Vagina (tissue), 2 donors: ENCODE data around the gene ZGPAT.

Source experiments
- POLR2AphosphoS5 ChIP-seq, 2 donors: sonication (generic); formaldehyde crosslinking; IDR thresholded peaks; one replicate each; pipeline ENCODE4 v1.9.0; 2017; ENCODE audit warnings: antibody characterized with exemption in 2 of 2, mild to moderate bottlenecking in 2 of 2, low read depth in 1 of 2; ENCODE audit not compliant: insufficient read depth in 1 of 2
- TF ChIP-seq, protein P1 (sequence below), 3 experiments: fragments of 450-650 bp in 2 of 3; fragments of 200-600 bp in 1 of 3; sonication (generic) in 1 of 3; IDR thresholded peaks; one replicate each; pipeline ENCODE4 v1.5.1; 2017 to 2019; ENCODE audit warnings: antibody characterized with exemption in 3 of 3, mild to moderate bottlenecking in 2 of 3, moderate library complexity in 2 of 3

DNA sequence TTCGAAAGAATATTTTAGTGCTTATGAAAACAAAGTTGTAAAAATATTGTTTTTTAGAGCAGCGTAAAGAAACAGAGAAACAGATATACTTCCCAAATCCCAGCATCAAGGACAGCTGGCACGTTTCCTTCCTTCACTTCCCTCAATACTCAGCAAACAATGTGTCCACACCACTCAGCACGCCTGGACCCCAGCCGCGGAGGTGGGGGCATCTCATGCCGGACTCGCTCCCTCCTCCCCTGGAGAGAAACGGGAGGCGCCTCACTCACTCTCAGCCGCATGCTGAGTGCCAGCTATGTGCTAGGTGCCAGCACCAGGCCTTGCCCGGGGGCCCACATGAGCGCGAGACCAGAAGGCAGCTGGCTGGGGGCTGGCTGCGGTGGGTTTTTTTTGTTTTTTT, 66.5 kb downstream of the ZGPAT start:
- TF ChIP-seq, protein P1, sequence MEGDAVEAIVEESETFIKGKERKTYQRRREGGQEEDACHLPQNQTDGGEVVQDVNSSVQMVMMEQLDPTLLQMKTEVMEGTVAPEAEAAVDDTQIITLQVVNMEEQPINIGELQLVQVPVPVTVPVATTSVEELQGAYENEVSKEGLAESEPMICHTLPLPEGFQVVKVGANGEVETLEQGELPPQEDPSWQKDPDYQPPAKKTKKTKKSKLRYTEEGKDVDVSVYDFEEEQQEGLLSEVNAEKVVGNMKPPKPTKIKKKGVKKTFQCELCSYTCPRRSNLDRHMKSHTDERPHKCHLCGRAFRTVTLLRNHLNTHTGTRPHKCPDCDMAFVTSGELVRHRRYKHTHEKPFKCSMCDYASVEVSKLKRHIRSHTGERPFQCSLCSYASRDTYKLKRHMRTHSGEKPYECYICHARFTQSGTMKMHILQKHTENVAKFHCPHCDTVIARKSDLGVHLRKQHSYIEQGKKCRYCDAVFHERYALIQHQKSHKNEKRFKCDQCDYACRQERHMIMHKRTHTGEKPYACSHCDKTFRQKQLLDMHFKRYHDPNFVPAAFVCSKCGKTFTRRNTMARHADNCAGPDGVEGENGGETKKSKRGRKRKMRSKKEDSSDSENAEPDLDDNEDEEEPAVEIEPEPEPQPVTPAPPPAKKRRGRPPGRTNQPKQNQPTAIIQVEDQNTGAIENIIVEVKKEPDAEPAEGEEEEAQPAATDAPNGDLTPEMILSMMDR (IDR thresholded peaks at IDR 0.05), result no peak
- no peak for TF ChIP-seq POLR2AphosphoS5 (IDR thresholded peaks at IDR 0.05; ENCODE audit: insufficient read depth in 1 of 2, low read depth in 1 of 2)
